ENCODE measurements around the gene SUPT3H. TPM values are rescaled to one million over a fixed set of nuclear protein-coding genes. Genes with fewer than 3 reads are reported as not detected.
"Not testable (repeated sequence)": the region's sequence is repeated elsewhere in the genome, so short reads cannot be mapped to it uniquely, and the experiment has no call there.

SUPT3H gene
- total RNA-seq, 2 donors from 2014 or later: 2.0 to 2.8 TPM

DNA sequence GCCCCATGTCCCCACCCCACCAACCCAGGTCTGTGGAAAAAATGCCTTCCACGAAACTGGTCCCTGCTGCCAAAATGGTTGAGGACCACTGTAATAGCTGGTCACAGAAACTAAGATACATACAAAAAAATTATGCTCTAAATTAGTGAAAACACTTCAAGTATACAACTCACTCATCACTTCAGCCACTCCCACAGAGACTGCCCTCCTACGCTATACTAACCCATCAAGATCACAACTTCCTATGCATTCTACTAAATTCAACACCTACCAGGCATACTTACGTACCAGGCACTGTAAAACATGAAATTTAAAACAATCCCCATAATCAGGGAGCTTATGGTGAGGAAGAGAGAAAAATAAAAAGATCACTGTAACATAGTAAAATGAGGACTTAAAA, 26.7 kb downstream of the SUPT3H start:
- intact Hi-C loops (cut with DNase I, micrococcal nuclease): no loop called here
- ATAC-seq (no peak), DNase-seq (no peak)

DNA sequence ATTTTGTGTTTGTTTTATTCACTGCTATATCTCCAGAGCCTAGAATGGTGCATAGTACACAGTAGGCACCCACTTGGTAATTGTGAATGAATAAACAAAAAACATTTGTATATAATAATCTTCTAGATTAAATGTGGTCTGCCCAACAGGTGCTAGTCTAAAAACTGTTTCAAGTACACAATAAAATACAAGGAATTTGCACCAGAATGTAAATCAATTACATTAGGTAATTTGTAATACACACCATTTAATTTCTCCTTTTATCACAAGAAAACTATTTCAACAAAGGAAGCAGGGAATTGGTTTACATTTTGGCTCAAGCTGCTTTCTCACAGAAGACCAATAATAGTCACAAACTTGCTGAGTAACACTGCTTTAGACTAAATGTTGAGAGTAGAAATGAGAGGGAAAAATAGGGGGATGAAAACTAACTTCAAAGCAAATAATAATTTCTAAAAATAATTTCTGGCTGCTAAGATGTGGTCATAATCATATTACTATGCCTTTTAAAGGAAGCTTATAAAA, 27.5 kb downstream of the SUPT3H start:
- DNase-seq (no peak), ATAC-seq (no peak)
- intact Hi-C loops (cut with DNase I, micrococcal nuclease): no loop called here

DNA sequence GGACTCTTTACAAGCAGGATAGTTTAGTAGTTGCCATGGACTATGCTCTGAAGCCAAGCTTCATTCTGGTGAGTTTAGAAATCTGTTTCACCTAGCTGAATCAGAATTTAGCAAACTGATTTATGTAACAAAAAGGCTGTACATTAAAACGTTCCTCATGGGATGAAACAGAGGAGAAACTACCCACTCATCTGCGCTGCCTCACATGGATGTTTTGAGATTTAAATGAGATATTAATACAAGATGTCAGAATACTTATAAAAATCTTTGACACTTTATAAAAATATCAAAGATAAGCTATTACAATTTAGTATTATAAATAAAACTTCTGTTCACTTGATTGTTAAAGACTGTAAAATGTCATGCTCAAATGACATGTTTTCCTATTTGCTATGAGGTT, 32.8 kb downstream of the SUPT3H start:
- intact Hi-C loops (cut with DNase I, micrococcal nuclease): no loop called here
- DNase-seq (no peak), ATAC-seq (no peak)

DNA sequence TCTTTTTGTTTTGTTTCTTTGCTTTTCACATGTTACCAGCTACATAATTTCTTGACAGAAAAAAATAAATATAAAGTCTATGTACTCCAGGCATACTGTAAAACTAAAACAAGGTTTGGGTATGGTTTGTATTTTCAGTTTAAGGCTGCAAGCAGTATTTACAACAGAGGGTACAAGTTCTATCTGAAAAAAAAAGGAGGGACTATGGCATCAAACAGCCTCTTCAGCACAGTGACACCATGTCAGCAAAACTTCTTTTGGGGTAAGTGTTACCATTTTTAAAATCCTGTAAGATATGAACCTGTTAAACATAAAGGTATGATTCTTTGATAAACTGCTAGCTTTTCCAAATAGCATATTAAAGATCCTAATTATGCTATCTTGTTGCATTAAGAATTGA, 49.2 kb downstream of the SUPT3H start:
- intact Hi-C loops (cut with DNase I, micrococcal nuclease): no loop called here
- ATAC-seq (no peak), DNase-seq (no peak)

DNA sequence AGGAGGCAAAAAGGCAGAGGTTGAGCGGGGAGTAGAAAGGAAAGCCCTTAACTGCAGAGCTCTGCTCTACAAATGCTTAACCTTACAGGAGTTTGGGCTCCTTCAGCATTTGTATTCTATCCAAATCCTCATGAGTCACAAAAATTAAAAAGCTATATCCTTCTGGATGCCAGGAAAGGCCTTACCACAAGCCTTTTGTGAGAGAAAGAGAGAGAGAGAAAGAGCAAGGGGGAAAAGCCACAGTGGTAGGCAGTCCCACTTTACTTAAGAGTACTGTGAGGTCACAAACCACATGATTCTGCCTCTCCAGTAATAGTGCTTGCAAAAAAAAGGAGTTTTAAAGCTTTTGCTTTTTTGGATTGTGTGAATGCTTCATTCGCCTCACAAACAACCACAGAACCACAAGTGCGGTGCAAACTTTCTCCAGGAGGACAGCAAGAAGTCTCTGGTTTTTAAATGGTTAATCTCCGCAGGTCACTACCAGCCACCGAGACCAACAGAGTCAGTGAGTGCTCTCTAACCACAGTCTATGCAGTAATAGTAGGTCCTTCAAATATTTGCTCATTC, 49.7 kb downstream of the SUPT3H start, which contains the start of gene RUNX2:
RUNX2 (plus strand) TSS at position 375 of the 567 bp plus-strand sequence. CDS start 397 bp downstream, outside the sequence.
- no peak for DNase-seq
- ATAC-seq: no peak
- intact Hi-C loops (cut with DNase I, micrococcal nuclease): no loop called here

DNA sequence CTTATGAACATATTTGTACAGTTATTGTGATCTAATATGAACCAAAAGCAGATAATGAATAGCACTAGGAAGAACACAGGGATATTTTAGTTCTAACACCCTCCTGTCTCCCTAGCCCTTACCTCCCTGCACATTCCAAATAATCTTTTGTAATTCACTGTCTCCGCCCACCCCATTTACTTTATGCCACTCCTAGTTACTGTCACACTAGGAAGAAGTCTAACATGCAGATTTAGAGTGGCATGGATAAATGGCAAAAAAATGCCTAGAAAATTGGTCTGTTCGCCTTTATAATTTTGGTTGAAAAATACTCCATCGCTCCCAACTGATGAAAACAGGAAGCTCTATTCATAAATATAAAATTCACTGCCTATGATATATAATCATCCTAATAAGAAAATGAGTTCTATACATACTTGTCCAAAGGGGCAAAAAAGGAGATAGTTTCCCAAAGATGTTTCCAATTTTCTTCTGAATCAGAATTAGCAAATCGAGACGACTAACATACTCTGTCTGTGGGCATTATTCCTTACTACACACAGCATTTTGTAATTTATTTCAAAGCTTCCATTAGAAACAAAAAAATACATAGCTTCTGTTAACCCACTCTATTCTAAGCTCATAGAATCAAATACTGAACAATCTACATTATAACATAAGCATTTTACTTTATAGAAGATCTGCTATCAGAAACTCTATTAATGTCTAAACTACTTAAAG, 50.9 kb downstream of the SUPT3H start:
- ATAC-seq (no peak), DNase-seq (no peak)
- intact Hi-C loops (cut with DNase I, micrococcal nuclease): no loop called here

DNA sequence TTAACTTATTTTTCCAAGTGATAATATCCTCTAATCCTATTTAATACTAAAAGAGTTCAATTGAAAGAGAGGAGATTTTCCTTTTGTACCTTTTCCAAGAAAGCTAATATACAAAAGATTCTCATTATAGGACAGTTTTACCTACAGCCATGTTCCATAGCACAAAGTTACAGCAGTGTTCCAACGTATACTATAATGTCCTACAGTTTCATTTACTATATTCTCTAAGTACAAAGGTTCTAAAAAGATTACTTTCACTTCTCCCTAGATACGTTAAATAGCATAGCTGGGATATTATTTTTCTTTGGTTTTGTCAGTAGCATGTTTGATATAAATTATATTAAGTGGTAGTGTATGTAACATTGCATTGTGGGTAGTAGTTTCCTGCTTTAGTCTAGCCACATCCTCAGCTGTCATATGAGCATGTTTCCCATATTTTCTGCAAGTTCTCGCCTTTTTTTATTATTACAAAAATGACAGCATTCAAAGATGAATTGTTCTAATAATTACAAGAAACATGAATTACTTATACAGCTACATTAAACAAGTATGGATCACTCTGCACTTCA, 54.0 kb downstream of the SUPT3H start:
- intact Hi-C loops (cut with DNase I, micrococcal nuclease): no loop called here
- DNase-seq: no peak
- ATAC-seq: no peak

DNA sequence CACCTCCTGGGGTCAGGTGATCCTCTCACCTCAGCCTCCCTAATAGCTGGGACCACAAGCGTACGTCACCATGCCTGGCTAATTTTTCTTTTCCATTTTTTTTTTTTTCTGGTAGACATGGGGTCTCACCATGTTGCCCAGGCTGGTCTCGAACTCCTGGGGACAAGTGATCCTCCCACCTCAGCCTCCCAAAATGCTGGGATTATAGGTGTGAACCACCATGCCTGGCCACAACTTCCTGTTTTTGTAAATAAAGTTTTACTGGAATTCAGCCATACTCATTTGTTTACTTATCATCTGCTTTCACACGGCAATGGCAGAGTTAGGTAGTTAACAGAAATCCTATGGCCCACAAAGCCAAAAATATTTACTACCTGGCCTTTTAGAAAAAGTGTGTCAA, 57.4 kb downstream of the SUPT3H start:
- no peak for DNase-seq
- intact Hi-C loops (cut with DNase I, micrococcal nuclease): no loop called here
- ATAC-seq: no peak

DNA sequence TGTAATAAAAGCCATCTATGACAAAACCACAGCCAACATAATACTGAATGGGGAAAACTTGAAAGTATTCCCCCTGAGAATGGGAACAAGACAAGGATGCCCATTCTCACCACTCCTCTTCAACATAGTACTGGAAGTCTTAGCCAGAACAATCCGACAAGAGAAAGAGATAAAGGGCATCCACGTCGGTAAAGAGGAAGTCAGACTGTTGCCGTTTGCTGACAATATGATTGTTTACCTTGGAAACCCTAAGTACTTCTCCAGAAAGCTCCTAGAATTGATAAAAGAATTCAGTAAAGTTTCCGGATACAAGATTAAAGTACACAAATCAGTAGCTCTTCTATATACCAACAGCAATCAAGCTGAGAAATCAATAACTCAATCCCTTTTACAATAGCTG, 63.6 kb downstream of the SUPT3H start:
- ATAC-seq (no peak), DNase-seq (no peak)
- intact Hi-C loops (cut with DNase I, micrococcal nuclease): no loop called here

DNA sequence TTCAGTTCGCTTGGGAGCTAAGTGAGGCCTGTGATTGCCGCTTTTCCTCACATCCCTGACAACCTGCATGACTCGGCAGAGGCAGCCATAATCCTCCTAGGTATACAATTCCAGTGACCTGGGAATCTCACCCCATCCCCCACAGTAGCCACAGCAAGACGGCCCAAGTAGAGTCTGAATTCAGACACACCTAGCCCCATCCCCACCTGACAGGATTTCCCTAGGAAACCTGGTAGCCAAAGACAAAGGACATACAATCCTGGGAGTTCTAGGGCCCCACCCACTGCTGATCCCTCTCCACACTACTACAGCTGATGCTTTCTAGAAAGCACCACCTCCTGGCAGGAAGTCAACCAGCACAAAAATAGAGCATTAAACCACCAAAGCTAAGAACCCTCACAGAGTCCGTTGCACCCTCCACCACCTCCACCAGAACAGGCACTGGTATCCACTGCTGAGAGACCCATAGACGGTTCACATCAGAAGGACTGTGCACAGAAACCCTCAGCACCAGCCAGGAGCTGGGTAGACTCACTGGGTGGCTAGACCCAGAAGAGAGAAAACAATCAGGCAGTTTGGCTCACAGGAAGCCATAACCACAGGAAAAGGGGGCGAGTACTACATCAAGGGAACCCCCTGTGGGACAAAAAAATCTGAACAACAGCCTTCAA, 67.5 kb downstream of the SUPT3H start:
- DNase-seq: no peak
- ATAC-seq: no peak
- intact Hi-C loops (cut with DNase I, micrococcal nuclease): no loop called here

DNA sequence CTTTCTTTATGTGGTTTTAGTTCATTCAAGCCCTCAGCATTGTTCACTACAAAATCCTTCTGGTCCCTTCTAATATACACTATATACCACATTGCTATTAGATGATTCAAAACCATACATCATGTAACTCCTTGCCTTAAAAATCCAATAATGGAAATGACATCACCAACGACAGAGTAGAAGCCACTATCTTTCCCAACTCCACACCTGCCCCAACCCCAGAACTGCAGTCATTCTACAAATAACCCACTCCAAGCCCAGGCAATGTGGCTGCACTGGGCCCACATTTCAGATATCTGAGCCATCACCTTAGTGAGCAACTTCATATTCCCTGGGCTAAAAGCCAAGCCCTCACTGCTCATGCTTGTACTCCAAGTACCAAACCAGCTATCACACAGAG, 72.2 kb downstream of the SUPT3H start:
- intact Hi-C loops (cut with DNase I, micrococcal nuclease): no loop called here
- ATAC-seq: no peak

DNA sequence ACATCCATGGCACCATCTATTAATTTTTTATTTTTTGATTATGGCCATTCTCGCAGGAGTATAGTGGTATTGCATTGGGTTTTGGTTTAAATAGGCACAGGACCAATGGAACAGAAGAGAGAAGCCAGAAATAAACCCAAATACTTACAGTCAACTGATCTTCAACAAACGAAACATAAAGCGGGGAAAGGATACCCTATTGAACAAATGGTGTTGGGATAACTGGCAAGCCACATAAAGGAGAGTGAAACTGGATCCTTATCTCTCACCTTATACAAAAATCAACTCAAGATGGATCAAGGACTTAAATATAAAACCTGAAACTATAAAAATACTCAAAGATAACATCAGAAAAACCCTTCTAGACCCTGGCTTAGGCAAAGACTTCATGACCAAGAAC, 74.9 kb downstream of the SUPT3H start:
- DNase-seq (no peak), ATAC-seq (no peak)
- intact Hi-C loops (cut with DNase I, micrococcal nuclease): no loop called here

More for the DNA sequence above, 72.2 kb downstream of the SUPT3H start:
- no peak for DNase-seq

DNA sequence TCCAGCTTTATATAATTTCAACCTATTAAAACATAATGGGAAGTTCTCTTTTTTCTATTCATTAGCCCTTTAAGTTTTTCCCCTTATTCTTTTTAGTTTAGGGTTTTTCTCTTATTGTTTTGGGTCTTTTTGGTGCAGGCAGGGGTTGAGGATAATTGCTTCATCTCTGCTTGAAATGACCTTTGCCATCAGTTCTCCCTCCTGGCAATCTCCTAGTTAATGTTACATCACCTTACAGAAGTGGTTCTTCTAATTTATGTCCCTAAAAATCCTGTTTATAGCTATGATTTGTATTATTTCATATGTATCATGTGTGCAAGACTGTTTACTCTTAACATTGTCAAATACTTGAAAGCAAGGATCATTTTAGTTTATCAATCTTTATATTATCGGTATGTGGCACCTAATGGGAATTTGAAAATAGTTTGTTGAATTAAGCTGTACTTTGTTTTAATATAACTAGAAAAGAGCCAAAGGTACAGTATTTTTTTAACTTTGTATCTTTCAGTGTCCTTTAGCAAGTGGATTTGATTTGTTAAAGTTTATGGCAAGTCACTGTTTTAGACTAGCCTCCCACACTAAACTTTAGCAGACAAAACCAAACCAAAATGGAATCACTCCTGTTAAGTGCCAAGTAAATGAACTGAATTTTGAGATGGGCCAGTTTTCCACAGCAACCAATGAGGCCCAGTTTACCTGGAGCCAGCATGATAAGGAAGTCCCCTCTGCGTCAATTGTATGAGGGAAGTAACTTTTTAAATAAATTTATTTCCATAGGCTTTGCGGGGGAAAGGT, 76.2 kb downstream of the SUPT3H start:
- DNase-seq: no peak
- ATAC-seq: no peak
- intact Hi-C loops (cut with DNase I, micrococcal nuclease): no loop called here

DNA sequence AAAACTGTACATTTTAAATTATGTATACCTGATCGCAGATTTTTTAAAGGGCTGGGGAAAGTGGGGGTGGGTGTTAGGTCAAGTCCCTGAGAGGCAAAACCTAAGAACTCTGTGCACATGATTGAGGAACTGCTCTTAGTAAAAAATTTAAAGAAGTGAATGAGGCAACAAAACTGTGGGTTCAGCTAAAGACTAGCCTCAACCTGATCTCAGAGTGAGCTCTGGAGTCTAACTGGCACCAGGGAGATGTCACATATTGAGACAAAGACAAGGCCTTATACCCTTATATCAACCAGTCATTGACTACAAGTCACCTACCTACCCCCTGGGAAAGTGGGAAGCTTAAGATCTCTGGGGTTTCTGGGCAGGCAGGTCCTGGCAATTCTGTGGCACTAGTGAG, 77.0 kb downstream of the SUPT3H start:
- intact Hi-C loops (cut with DNase I, micrococcal nuclease): no loop called here
- no peak for ATAC-seq

DNA sequence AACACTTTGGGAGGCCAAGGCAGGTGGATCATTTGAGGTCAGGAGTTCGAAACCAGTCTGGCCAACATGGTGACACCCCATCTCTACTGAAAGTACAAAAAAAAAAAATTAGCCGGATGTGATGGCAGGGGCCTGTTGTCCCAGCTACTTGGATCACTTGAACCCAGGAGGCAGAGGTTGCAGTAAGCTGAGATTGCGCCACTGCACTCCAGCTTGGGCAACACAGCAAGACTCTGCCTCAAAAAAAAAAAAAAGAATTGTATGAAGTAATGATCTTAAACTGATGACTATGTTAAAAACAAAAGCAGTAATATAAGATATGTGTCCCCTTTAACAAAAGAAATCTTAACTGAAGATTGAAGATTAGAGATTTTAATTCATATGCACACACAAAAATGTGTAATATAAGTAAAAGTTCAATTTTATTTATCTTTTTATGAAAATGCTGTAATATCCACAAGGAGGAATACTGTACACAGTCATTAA, 78.6 kb downstream of the SUPT3H start:
- ATAC-seq (no peak), DNase-seq (no peak)
- intact Hi-C loops (cut with DNase I, micrococcal nuclease): no loop called here

More for the DNA sequence above, 77.0 kb downstream of the SUPT3H start:
- DNase-seq: no peak

DNA sequence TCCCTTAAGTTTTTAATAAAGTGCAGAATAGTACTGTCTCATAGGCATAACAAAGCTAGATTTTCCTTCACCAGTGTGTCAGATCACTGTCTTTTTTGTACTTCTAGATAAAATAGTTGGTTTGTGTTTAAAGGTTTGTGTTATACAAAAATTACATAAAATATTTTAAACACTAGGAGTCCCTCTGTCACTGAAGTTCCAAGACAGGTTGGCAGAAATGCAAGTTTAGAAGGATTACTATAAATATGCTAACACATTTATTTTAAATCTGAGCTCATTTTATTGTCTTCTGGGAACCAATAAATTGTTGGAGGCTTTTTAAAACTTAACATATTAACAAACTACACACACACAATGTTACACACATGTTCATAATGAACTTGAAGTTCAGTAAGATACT, 80.4 kb downstream of the SUPT3H start:
- DNase-seq: no peak
- ATAC-seq: no peak
- intact Hi-C loops (cut with DNase I, micrococcal nuclease): no loop called here

DNA sequence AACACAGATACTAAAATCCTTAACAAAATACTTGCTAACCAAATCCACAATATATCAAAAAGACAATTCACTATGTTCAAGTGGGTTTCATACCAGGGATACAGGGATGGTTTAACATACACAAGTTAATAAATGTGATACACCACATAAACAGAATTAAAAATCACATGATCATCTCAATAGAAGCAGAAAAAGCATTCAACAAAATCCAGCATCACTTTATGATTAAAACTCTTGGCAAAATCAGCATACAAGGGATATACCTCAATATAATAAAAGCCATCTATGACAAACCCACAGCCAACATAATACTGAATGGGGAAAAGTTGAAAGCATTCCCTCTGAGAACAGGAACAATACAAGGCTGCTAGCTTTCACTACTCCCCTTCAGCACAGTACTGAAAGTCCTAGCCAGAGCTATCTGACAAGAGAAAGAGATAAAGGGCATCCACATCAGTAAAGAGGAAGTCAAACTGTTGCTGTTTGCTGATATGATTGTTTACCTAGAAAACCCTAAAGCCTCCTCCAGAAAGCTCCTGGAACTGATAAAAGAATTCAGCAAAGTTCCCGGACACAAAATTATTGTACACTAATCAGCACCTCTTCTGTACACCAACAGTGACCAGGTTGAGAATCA, 83.6 kb downstream of the SUPT3H start:
- intact Hi-C loops (cut with DNase I, micrococcal nuclease); ATAC-seq; DNase-seq: not testable (repeated sequence)

DNA sequence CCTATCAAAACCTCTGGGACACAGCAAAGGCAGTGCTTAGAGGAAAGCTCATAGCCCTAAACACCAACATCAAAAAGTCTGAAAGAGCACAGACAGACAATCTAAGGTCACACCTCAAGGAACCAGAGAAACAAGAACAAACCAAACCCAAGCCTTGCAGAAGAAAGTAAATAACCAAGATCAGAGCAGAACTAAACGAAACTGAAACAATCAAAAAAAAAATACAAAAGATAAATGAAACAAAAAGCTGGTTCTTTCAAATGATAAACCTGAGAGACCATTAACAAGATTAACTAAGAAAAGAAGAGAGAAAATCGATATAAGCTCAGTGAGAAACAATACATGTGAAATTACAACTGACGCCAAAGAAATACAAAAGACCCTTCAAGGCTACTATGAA, 84.4 kb downstream of the SUPT3H start:
- intact Hi-C loops (cut with DNase I, micrococcal nuclease): no loop called here
- DNase-seq: no peak
- ATAC-seq: no peak
